Activated CD8-positive, alpha-beta T cell treated with anti-CD3 and anti-CD28 coated beads for 36 hours (primary cell): Measurements from ENCODE around the gene DDX4. TPM values are rescaled to one million over a fixed set of nuclear protein-coding genes. Genes with fewer than 3 reads are reported as not detected.
"Not testable (repeated sequence)": the region's sequence is repeated elsewhere in the genome, so short reads cannot be mapped to it uniquely, and the experiment has no call there.

Experiments
- ATAC-seq: fragments of 200-7000 bp; cut with Tn5 transposase; one replicate; pipeline ENCODE4 v1.10.0; 2021; ENCODE audit warnings: mild to moderate bottlenecking, moderate library complexity
- CTCF ChIA-PET: fragments of 350-600 bp; sonication (Branson Sonifier 250); formaldehyde crosslinking; loops from one replicate; lab custom pipeline; 2021; ENCODE audit warnings: antibody characterized with exemption; lab: Charles Lee
- POLR2A ChIA-PET: fragments of 350-600 bp; sonication (Branson Sonifier 250); formaldehyde crosslinking; loops from one replicate; lab custom pipeline; 2021; ENCODE audit warnings: antibody characterized with exemption; lab: Charles Lee
- DNase-seq: peaks from one replicate; pipeline ENCODE4 v3.0.0-alpha.2; 2020
- H3K27ac Mint-ChIP-seq: one replicate; pipeline ENCODE4 v1.8.0; 2021; ENCODE audit warnings: mild to moderate bottlenecking, mixed read lengths
- H3K27me3 Mint-ChIP-seq: one replicate; pipeline ENCODE4 v1.8.0; 2021; ENCODE audit warnings: mixed read lengths
- H3K36me3 Mint-ChIP-seq: one replicate; pipeline ENCODE4 v1.8.0; 2021; ENCODE audit warnings: low read depth, mixed read lengths
- H3K4me1 Mint-ChIP-seq: one replicate; pipeline ENCODE4 v1.8.0; 2021; ENCODE audit warnings: low read depth, mixed read lengths
- H3K4me3 Mint-ChIP-seq: one replicate; pipeline ENCODE4 v1.8.0; 2021; ENCODE audit warnings: mild to moderate bottlenecking, moderate library complexity, mixed read lengths
- H3K9me3 Mint-ChIP-seq: one replicate; pipeline ENCODE4 v1.8.0; 2021; ENCODE audit warnings: mixed read lengths
- CTCF ChIP-seq: fragments of 200-600 bp; IDR thresholded peaks from one replicate; pipeline ENCODE4 v1.8.0; 2022; ENCODE audit warnings: antibody characterized with exemption, mild to moderate bottlenecking
- intact Hi-C: fragments of 100-400 bp; cut with micrococcal nuclease; formaldehyde crosslinking; loops from one replicate; pipeline ENCODE4 v1.10.0; 2022
- total RNA-seq, 2 experiments: library from RNA; stranded (reverse); gene quantifications; one replicate each; pipeline ENCODE4 v1.2.3, GENCODE V29; 2021

The DDX4 gene
- total RNA-seq, 2 experiments from 2014 or later = not detected

- H3K9me3 Mint-ChIP-seq = no peaks in the 10 kb centered on the region
- ChIA-PET CTCF (no interaction called here), POLR2A (no interaction called here)
These were observed 63.1 kb downstream of the DDX4 start for GRCh38 chr5:55800924-55801323.

GRCh38 chr5:55808814-55809213, 71.0 kb downstream of the DDX4 start:
- H3K4me3 Mint-ChIP-seq, CTCF ChIA-PET, POLR2A ChIA-PET, DNase-seq, ATAC-seq, H3K4me1 Mint-ChIP-seq, H3K9me3 Mint-ChIP-seq, H3K27ac Mint-ChIP-seq, H3K27me3 Mint-ChIP-seq, intact Hi-C loops, H3K36me3 Mint-ChIP-seq: not testable (repeated sequence)

More at GRCh38 chr5:55800924-55801323, 63.1 kb downstream of the DDX4 start:
- no peaks in the 10 kb centered on the region for H3K36me3 Mint-ChIP-seq
- H3K27me3 Mint-ChIP-seq = no peaks in the 10 kb centered on the region
- peak; percentile 16 for DNase-seq
- no peak overlapping the region for H3K4me3 Mint-ChIP-seq
- no peaks in the 10 kb centered on the region for H3K4me1 Mint-ChIP-seq
- no peak for ATAC-seq
- intact Hi-C loops = no loop called here
- no peak for TF ChIP-seq CTCF
- H3K27ac Mint-ChIP-seq = no peak overlapping the region

- CTCF ChIA-PET, H3K9me3 Mint-ChIP-seq, DNase-seq, H3K4me3 Mint-ChIP-seq, H3K36me3 Mint-ChIP-seq, H3K27ac Mint-ChIP-seq, H3K4me1 Mint-ChIP-seq, ATAC-seq, intact Hi-C loops, POLR2A ChIA-PET: not testable (repeated sequence)
- H3K27me3 Mint-ChIP-seq = peaks cover 18% of the 10 kb centered on the region
These were observed 78.1 kb downstream of the DDX4 start for GRCh38 chr5:55815939-55816338.

DNA sequence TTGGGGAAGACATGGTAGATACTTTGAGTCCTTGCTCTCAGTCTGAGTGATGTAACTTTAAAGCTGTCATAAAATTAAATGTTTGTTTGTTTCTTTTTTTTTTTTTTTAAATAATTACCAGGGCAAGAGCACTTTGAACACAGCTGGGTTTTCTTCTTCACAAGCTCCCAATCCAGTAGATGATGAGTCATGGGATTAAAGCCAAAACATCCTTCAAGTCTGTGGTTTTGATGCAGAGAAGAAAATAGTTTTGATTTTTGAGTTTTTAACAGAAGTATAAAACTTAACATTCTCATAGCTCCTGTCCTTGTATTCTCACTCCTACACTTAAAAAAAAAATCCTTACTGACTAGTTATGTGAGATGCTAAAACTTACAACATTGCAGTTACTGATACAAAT, 78.5 kb downstream of the DDX4 start:
- DNase-seq (no peak), ATAC-seq (no peak)
- H3K27ac Mint-ChIP-seq = no peak overlapping the region
- peaks cover 22% of the 10 kb centered on the region for H3K27me3 Mint-ChIP-seq
- H3K4me3 Mint-ChIP-seq = no peak overlapping the region
- ChIA-PET POLR2A (no interaction called here), CTCF (no interaction called here)
- H3K36me3 Mint-ChIP-seq = no peaks in the 10 kb centered on the region
- intact Hi-C loops = no loop called here
- H3K9me3 Mint-ChIP-seq = no peaks in the 10 kb centered on the region
- no peak for TF ChIP-seq CTCF
- peaks cover 1% of the 10 kb centered on the region for H3K4me1 Mint-ChIP-seq

DNA sequence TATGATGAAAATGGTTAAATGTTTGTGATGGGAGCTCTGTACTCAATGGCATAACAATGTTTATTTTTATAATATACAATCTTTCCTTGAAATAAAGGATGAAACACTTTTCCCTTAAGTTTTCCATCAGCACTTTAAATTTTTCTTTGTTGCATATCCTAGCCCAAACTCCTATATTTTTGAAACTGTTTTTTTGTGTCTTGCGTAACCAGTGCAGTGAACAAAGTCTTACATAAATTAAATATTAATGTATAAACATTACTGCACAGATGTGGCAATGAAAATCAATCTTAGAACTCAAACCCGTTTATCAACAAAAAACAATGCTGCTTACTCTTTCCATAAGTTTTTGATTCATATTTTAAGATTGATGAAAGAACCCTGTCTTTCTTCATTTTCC, 79.2 kb downstream of the DDX4 start:
- ChIA-PET POLR2A (no interaction called here), CTCF (no interaction called here)
- Mint-ChIP-seq H3K9me3 (no peaks in the 10 kb centered on the region), H3K36me3 (no peaks in the 10 kb centered on the region), H3K4me3 (no peak overlapping the region), H3K27me3 (peaks cover 25% of the 10 kb centered on the region), H3K27ac (no peak overlapping the region), H3K4me1 (peaks cover 4% of the 10 kb centered on the region)
- intact Hi-C loops = no loop called here
- no peak for ATAC-seq
- no peak for DNase-seq
- no peak for TF ChIP-seq CTCF

DNA sequence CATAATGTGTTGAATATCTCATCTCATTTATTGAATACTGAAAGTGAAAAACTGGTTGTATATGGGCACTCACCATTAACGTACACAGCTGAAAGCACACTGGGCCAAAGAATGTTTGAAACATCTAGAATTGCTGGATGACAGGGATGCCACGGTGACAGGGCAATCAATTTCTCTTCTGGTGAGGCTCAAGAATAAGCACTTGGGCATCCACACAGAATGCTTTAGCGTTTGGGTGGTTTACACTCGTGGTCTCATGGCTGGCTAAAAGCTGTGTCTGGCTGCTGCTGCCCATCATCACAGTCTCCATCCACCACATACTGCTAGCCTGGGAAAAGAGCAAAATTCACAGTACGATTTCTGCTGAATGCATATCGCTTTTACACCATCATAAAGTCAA, 82.6 kb downstream of the DDX4 start:
- intact Hi-C loops = no loop called here
- CTCF ChIA-PET = no interaction called here

More for the DNA sequence above, 82.6 kb downstream of the DDX4 start:
- TF ChIP-seq CTCF = no peak
- H3K36me3 Mint-ChIP-seq = no peaks in the 10 kb centered on the region
- H3K4me1 Mint-ChIP-seq = peaks cover 7% of the 10 kb centered on the region
- H3K27ac Mint-ChIP-seq = no peak overlapping the region
- H3K4me3 Mint-ChIP-seq = no peak overlapping the region
- DNase-seq = no peak
- H3K27me3 Mint-ChIP-seq = peaks cover 51% of the 10 kb centered on the region
- no peak for ATAC-seq
- no peaks in the 10 kb centered on the region for H3K9me3 Mint-ChIP-seq
- POLR2A ChIA-PET = no interaction called here
